Measurements from ENCODE around the gene FREM2. TPM values are rescaled to one million over a fixed set of nuclear protein-coding genes. Genes with fewer than 3 reads are reported as not detected.

Gene FREM2
- total and polyA plus RNA-seq, 4 donors = 1.6 to 58.3 (median 9.4) TPM

GRCh38 chr13:38697197-38697596 is 10.3 kb downstream of the FREM2 start:
- TF ChIP-seq CTCF (IDR thresholded peaks at IDR 0.05; ENCODE audit: control extremely low read depth, extremely low read depth) = no peak
- no peaks in the 10 kb centered on the region for H3K36me3 ChIP-seq (ENCODE audit: control insufficient read depth in 4 of 4, insufficient read depth in 4 of 4, low read length in 4 of 4)
- H3K27me3 ChIP-seq (ENCODE audit: control insufficient read depth in 3 of 3, insufficient read depth in 3 of 3, low read length in 2 of 3) = no peaks in the 10 kb centered on the region
- H3K9me3 ChIP-seq (ENCODE audit: control insufficient read depth in 4 of 4, insufficient read depth in 3 of 4, low read length in 3 of 4) = no peaks in the 10 kb centered on the region
- no peak for ATAC-seq (ENCODE audit: insufficient read depth, low FRiP score)
- DNase-seq = no peak
- 60 to 79% methylated on average over 1 of the region's 1 CpG for WGBS, 2 donors
- no peak overlapping the region for H3K27ac ChIP-seq (ENCODE audit: low read depth in 1 of 2, low read length in 1 of 2)
- H3K4me3 ChIP-seq = no peak overlapping the region
- no peaks in the 10 kb centered on the region for H3K4me1 ChIP-seq (ENCODE audit: control insufficient read depth in 5 of 5, insufficient read depth in 5 of 5, low read length in 5 of 5)
- no peak overlapping the region for H3K9ac ChIP-seq (ENCODE audit: insufficient read depth in 1 of 2, low read length in 2 of 2)

GRCh38 chr13:38697628-38698333 is 10.9 kb downstream of the FREM2 start:
- no peaks in the 10 kb centered on the region for H3K27me3 ChIP-seq (ENCODE audit: control insufficient read depth in 3 of 3, insufficient read depth in 3 of 3, low read length in 2 of 3)
- WGBS, 2 donors = 72 to 85% methylated on average over 2 of the region's 2 CpGs
- peaks cover 0 to 4% (median 0%) of the 10 kb centered on the region in 5 donors for H3K4me1 ChIP-seq (ENCODE audit: control insufficient read depth in 5 of 5, insufficient read depth in 5 of 5, low read length in 5 of 5)
- H3K4me3 ChIP-seq = no peak overlapping the region
- H3K27ac ChIP-seq (ENCODE audit: low read depth in 1 of 2, low read length in 1 of 2) = no peak overlapping the region
- no peak overlapping the region for H3K9ac ChIP-seq (ENCODE audit: insufficient read depth in 1 of 2, low read length in 2 of 2)
- DNase-seq = peak in 1 of 3 donors; percentile 55
- no peaks in the 10 kb centered on the region for H3K9me3 ChIP-seq (ENCODE audit: control insufficient read depth in 4 of 4, insufficient read depth in 3 of 4, low read length in 3 of 4)
- TF ChIP-seq CTCF (IDR thresholded peaks at IDR 0.05; ENCODE audit: control extremely low read depth, extremely low read depth) = no peak
- H3K36me3 ChIP-seq (ENCODE audit: control insufficient read depth in 4 of 4, insufficient read depth in 4 of 4, low read length in 4 of 4) = no peaks in the 10 kb centered on the region
- peak; percentile 66 for ATAC-seq (ENCODE audit: insufficient read depth, low FRiP score)

GRCh38 chr13:38700051-38700450 is 13.2 kb downstream of the FREM2 start:
- 93% methylated on average over 2 of the region's 2 CpGs for WGBS, 2 donors

More at GRCh38 chr13:38700051-38700450, 13.2 kb downstream of the FREM2 start:
- peaks cover 0 to 4% (median 0%) of the 10 kb centered on the region in 5 donors for H3K4me1 ChIP-seq (ENCODE audit: control insufficient read depth in 5 of 5, insufficient read depth in 5 of 5, low read length in 5 of 5)
- ATAC-seq (ENCODE audit: insufficient read depth, low FRiP score) = no peak
- H3K9ac ChIP-seq (ENCODE audit: insufficient read depth in 1 of 2, low read length in 2 of 2) = peak overlapping the region in 1 of 2 donors; percentile 5
- H3K36me3 ChIP-seq (ENCODE audit: control insufficient read depth in 4 of 4, insufficient read depth in 4 of 4, low read length in 4 of 4) = no peaks in the 10 kb centered on the region
- no peak overlapping the region for H3K4me3 ChIP-seq
- H3K27me3 ChIP-seq (ENCODE audit: control insufficient read depth in 3 of 3, insufficient read depth in 3 of 3, low read length in 2 of 3) = no peaks in the 10 kb centered on the region
- no peak for TF ChIP-seq CTCF (IDR thresholded peaks at IDR 0.05; ENCODE audit: control extremely low read depth, extremely low read depth)
- no peak overlapping the region for H3K27ac ChIP-seq (ENCODE audit: low read depth in 1 of 2, low read length in 1 of 2)
- no peaks in the 10 kb centered on the region for H3K9me3 ChIP-seq (ENCODE audit: control insufficient read depth in 4 of 4, insufficient read depth in 3 of 4, low read length in 3 of 4)
- no peak for DNase-seq
